Measurements from ENCODE around the gene PPP6R2.
A peak's percentile ranks its signal among the peaks of the same experiment; 100 is the strongest.

The PPP6R2 gene

GRCh38 chr22:50305393-50305922 is 37.7 kb upstream of the PPP6R2 start:
- no peak for DNase-seq (ENCODE audit: low read depth in 2 of 2)

DNA sequence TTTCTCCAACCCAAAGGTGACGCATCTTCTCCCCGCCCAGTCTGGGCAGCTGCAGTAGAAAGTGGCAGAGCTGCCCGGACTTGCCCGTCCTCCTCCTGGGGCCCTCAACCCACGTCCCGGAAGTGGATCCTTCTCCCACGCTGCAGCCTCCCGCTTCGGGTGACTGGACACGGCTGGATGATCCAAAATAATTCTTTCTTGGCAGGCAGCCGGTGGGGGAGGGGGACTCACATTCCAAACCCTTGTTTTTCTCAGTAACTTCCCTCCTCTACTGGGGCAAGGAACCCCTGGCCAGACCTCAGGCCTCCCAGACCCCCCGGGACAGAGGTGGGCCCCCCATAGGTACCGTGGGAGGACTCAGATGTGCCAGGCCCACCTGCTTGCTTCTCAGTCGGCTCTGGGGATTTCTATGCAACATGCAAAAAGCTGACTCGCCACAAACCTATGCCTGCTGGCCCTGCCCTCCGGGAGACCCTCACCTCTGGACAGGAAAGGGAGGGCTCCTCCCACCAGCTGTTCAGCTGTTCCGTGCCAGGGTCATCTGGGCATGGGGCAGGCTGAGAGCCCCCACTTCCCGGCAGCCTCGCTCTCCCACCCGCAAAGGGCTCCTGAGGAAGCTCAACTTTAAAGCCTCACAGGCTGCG is 37.1 kb upstream of the PPP6R2 start:
- DNase-seq (ENCODE audit: low read depth in 2 of 2), result no peak

- no peak for DNase-seq (ENCODE audit: low read depth in 2 of 2)
Observed at GRCh38 chr22:50306753-50307749, 36.1 kb upstream of the PPP6R2 start, which contains the start of gene PLXNB2. PLXNB2 (minus strand) TSS chr22:50307646; CDS start chr22:50290584, 17,062 bp downstream.

GRCh38 chr22:50307890-50308596 is 35.1 kb upstream of the PPP6R2 start:
- DNase-seq (ENCODE audit: low read depth in 2 of 2), result no peak

GRCh38 chr22:50308597-50308935 is 34.6 kb upstream of the PPP6R2 start:
- DNase-seq (ENCODE audit: low read depth in 2 of 2), result no peak

DNA sequence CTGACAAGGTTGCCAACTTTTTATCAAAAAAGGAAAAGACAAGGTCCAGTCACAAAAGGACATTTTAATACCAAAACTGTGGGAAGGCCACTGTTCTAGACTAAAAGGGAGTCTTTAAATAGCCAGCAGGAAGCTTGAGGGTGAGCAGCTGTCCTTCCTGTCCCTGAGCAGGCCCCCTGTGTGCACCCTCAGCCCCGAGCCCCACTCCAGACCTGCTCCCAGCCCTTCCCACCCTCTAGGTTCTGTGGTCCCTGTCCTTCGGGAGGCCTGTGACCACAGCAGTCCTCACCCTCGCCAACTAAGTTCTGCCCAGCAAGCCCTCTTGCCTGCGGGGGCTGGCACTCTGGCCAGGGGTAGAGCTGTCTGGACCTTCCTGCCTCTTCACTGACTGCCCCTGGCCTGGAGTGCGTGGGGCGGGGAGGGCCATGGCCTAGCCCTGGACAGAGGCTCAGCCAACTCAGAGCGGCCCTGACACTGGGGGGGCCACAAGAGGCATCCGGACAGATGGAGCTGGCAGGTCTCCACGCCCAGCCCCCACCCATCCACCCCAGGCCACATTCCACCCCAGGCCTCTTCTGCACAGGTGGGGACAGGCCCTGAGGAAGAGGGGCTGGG is 34.0 kb upstream of the PPP6R2 start:
- no peak for DNase-seq (ENCODE audit: low read depth in 2 of 2)

- no peak for DNase-seq (ENCODE audit: low read depth in 2 of 2)
Observed at GRCh38 chr22:50309601-50309991, 33.5 kb upstream of the PPP6R2 start.

- DNase-seq (ENCODE audit: low read depth in 2 of 2), result no peak
Observed at GRCh38 chr22:50310031-50310722, 33.0 kb upstream of the PPP6R2 start.

DNA sequence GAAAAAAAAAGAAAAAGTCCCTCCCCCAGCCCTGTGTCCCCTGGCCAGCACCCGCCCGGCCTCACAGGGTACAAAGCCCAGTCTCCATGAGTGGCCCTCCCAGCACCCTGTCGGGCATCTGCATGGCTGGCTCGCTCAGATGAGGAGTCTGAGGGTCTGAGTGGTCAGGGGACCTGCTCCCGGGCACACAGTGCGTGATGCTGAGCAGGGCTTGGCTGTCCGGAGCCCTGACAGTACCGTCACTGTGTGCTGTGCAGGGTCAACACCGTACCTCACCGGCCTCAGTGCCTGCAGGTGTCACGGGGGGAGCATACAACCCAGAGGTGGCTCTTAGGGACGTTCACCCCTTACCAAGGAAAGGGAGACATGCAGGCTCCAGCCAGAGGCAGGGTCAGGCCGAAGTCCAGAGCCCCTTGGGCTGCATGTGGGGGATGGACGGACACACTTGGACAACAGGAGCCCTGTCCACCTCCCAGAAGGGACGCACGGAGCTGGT is 32.1 kb upstream of the PPP6R2 start:
- DNase-seq (ENCODE audit: low read depth in 2 of 2), result no peak

- no peak for DNase-seq (ENCODE audit: low read depth in 2 of 2)
Observed at GRCh38 chr22:50311606-50312351, 31.3 kb upstream of the PPP6R2 start.

DNA sequence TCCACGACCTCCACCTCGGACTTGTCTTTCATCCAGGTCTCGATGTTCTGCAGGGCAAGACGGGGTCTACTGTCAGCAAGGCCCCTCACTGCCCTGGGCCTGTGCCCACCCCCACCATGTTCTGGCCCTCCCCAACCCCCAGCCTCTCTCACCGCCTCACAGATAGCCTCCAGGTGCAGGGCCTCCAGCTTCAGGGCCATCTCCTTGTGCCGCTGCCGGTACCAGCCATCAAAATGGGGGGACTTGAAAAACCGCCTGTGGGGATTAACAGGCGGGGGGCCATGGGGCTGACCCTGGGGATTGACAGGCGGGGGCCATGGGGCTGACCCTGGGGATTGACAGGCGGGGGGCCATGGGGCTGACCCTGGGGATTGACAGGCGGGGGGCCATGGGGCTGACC is 30.8 kb upstream of the PPP6R2 start:
- DNase-seq (ENCODE audit: low read depth in 2 of 2), result no peak

DNA sequence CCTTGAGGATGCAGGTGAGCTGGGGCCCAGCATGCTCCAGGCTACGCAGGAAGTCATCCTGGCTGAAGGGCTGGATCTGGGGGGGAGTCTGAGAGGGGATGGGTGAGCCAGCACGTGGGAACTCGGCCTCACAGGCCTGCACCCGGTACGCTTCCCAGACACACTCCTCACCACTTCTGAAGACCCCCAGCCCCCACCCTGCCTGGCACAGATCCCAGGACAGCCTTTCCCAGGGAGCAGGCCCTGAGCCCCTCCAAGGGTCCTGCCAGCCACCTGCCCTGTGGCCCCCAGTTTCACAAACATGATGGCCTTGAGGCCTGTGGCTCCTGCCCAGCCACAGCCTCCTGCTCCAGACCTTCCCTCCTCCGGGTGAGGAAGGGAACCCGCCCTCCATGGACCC is 30.1 kb upstream of the PPP6R2 start:
- no peak for DNase-seq (ENCODE audit: low read depth in 2 of 2)

DNA sequence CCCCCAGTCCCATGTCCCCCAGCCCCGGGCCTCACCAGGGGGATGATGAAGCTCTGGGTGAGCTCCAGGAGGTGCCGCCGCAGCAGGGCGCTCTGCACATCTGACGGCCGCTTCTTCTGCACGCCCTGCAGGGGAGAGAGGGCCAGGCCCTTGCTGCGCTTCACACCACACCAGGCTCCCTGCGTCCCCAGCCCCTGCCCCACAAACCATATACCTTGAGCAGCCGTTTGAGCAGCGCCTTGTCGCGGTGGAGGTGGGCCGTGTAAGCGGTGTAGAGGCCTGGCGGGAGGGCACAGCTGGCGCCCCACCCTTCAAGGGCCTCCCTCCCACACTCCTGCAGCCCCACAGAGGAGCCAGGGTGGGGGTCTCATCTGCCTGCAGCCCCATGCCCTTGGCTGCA is 29.5 kb upstream of the PPP6R2 start:
- DNase-seq (ENCODE audit: low read depth in 2 of 2), result no peak

GRCh38 chr22:50314081-50314454 is 29.1 kb upstream of the PPP6R2 start:
- DNase-seq (ENCODE audit: low read depth in 2 of 2), result no peak

DNA sequence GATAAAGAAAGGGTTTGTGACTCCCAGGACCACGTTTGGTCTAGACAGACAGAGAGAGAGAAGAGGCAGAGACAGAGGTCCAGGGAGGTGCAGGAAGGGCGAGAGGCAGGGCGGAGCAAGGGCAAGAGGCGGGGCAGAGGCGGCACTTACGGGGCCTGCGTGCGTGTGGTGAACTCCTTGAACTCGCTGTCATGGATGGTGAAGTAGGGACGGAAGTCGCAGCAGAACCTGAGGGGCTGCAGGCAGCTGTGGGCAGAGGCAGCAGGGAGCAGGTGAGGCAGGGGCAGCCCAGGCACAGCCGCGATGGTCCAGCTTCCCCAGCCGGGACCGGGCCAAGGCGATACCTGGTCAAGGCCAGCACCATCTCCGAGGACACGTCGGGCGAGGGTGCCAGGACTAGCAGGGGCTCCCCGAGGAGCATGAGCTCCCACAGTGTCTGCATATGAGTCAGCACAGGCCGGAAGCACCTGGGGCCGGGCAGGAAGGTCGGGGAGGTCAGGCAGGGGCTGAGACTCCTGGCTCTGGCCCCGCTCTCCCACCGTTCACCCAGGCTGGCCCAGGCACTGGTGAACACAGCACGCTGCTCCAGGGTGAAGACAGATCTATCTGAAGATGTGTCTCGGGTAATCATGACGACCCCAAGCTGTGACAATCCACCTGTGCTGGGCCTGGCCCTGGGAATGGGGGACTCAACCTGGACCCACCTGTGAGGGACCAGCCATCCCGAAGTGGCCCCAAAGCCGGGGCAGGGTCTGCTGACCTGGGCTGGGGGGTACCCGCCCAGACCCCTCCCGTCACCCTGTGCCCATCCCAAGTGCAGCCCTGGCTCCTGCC is 28.5 kb upstream of the PPP6R2 start:
- DNase-seq (ENCODE audit: low read depth in 2 of 2), result peak; percentile 39 to 52

GRCh38 chr22:50315289-50316113 is 27.6 kb upstream of the PPP6R2 start:
- DNase-seq (ENCODE audit: low read depth in 2 of 2), result no peak

DNA sequence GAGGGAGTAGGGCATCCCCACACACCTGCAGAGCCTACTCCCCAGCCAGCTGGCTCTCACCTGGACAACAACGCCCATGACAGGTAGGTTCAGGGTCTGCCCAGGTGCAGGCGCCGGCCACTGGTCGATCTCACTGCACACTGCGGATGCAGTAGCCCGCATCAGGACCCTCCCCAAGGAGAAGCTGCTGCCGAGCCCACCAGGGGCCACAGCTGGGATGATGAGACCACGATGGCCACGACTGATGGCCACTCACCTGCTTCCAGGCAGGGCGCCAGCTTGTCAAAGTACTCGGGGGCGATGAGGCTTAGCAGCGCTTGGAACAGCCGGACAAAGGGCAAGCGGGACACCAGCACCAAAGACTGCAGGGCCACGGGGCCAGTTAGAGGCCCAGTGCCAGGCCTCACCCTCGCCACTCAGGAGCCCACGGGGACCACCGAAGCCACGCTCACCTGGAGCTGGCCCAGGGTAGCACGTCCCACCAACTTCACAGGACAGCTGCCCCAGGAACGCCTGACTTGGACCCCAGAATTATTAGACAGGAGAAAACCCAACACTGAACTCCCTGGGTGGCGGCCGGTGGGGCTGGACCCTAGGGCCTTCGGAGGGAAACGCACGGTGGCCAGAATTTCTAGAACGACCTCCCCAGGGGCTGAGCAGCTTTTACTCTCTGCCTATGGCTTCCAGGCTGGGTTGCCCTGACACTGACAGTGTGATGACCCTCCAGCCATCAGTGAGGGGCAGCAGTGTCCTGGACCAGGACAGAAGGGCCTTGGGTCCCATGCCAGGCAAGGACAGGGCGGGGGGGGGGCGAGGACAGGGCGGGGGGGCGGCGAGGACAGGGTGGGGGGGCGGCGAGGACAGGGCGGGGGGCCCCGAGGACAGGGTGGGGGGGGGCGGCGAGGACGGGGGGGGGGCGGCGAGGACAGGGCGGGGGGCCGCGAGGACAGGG is 26.7 kb upstream of the PPP6R2 start:
- no peak for DNase-seq (ENCODE audit: low read depth in 2 of 2)
